HCT116 (cell line): Measurements from ENCODE around the gene CDH4.

Experiments used
- ATF3 ChIP-seq: IDR thresholded peaks from 2 replicates; pipeline ENCODE4 v1.6.1; 2012
- CTCF ChIP-seq, 3 experiments: fragments of 200-600 bp in 1 of 3; sonication (generic) in 1 of 3; IDR thresholded peaks in 2 of 3; conservative IDR thresholded peaks in 1 of 3; 2 replicates each; pipeline ENCODE4 v1.5.1; 2012 to 2017; ENCODE audit warnings: low read depth in 2 of 3, low read length in 2 of 3, antibody characterized with exemption in 1 of 3, borderline replicate concordance in 1 of 3, control low read depth in 1 of 3, mild to moderate bottlenecking in 1 of 3, mixed read lengths in 1 of 3, mixed run types in 1 of 3, moderate library complexity in 1 of 3; ENCODE audit not compliant: insufficient read depth in 1 of 3
- ELF1 ChIP-seq: IDR thresholded peaks from 2 replicates; pipeline ENCODE4 v1.6.1; 2012; ENCODE audit warnings: low read depth, borderline replicate concordance
- EZH2 ChIP-seq: fragments of 200-600 bp; sonication (generic); IDR thresholded peaks from 2 replicates; pipeline ENCODE4 v1.6.1; 2017; ENCODE audit warnings: antibody characterized with exemption, mixed run types
- EZH2phosphoT487 ChIP-seq: fragments of 200-600 bp; IDR thresholded peaks from 2 replicates; pipeline ENCODE4 v1.6.1; 2018; ENCODE audit warnings: antibody characterized with exemption, borderline replicate concordance
- MAX ChIP-seq: IDR thresholded peaks from 2 replicates; pipeline ENCODE4 v1.6.1; 2012
- POLR2A ChIP-seq: IDR thresholded peaks from 2 replicates; pipeline ENCODE4 v1.7.0; 2011; ENCODE audit warnings: borderline replicate concordance; ENCODE audit not compliant: insufficient read depth, insufficient read length; ENCODE audit errors: extremely low read depth
- POLR2AphosphoS5 ChIP-seq: IDR thresholded peaks from 2 replicates; pipeline ENCODE4 v1.6.1; 2011; ENCODE audit warnings: mild to moderate bottlenecking, low read depth, low read length, moderate library complexity
- RAD21 ChIP-seq: IDR thresholded peaks from 2 replicates; pipeline ENCODE4 v1.6.1; 2012; ENCODE audit warnings: low read depth, mild to moderate bottlenecking
- SIN3A ChIP-seq: IDR thresholded peaks from 2 replicates; pipeline ENCODE4 v1.6.1; 2012; ENCODE audit warnings: low read depth
- TCF7L2 ChIP-seq: IDR thresholded peaks from 2 replicates; pipeline ENCODE4 v1.7.0; 2011; ENCODE audit warnings: borderline replicate concordance, inconsistent platforms; ENCODE audit not compliant: insufficient read depth, insufficient read length; ENCODE audit errors: extremely low read depth
- YY1 ChIP-seq: IDR thresholded peaks from 2 replicates; pipeline ENCODE4 v1.6.1; 2011; ENCODE audit warnings: low read length, low read depth, moderate library complexity, mild to moderate bottlenecking; ENCODE audit not compliant: insufficient replicate concordance; ENCODE audit errors: extremely low read depth
- ZNF274 ChIP-seq: fragments of 200-500 bp; sonication (Bioruptor generic); IDR thresholded peaks from 2 replicates; pipeline ENCODE4 v1.6.1; 2014; ENCODE audit warnings: mild to moderate bottlenecking, low read depth, low read length, inconsistent platforms
- TF ChIP-seq, protein P1 (sequence below): IDR thresholded peaks from 2 replicates; pipeline ENCODE4 v1.6.1; 2012; ENCODE audit warnings: low read depth

DNA sequence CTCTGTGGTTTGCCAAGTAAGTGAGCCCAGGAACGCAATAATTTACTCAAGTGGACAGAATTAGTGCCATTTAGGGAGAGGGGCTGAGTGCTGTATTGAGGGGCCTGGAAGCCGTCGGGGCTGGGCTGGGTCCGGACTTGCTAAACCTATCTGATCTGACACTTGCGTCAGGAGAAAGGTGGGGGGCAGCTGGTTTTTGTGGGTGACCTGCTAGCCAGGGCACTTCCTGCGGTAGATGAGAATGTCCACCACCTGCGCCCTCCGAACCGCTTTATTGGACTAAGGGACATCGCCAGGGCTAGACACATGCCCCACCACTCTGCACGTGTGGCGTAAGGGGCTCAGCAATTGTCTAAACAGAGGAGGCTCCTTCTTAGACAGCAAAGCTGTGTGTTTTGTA, 139.1 kb downstream of the CDH4 start:
- TF ChIP-seq CTCF (IDR thresholded peaks at IDR 0.05 in 2 of 3, conservative IDR thresholded peaks at IDR 0.05 in 1 of 3; ENCODE audit: borderline replicate concordance in 1 of 3, insufficient read depth in 1 of 3, low read depth in 2 of 3, low read length in 2 of 3) (no peak), YY1 (no peak), TCF7L2 (no peak), EZH2 (no peak), POLR2A (no peak), POLR2AphosphoS5 (no peak), SIN3A (no peak), ATF3 (no peak), EZH2phosphoT487 (no peak), RAD21 (no peak), ELF1 (no peak), ZNF274 (no peak), MAX (no peak)
- TF ChIP-seq, protein P1, sequence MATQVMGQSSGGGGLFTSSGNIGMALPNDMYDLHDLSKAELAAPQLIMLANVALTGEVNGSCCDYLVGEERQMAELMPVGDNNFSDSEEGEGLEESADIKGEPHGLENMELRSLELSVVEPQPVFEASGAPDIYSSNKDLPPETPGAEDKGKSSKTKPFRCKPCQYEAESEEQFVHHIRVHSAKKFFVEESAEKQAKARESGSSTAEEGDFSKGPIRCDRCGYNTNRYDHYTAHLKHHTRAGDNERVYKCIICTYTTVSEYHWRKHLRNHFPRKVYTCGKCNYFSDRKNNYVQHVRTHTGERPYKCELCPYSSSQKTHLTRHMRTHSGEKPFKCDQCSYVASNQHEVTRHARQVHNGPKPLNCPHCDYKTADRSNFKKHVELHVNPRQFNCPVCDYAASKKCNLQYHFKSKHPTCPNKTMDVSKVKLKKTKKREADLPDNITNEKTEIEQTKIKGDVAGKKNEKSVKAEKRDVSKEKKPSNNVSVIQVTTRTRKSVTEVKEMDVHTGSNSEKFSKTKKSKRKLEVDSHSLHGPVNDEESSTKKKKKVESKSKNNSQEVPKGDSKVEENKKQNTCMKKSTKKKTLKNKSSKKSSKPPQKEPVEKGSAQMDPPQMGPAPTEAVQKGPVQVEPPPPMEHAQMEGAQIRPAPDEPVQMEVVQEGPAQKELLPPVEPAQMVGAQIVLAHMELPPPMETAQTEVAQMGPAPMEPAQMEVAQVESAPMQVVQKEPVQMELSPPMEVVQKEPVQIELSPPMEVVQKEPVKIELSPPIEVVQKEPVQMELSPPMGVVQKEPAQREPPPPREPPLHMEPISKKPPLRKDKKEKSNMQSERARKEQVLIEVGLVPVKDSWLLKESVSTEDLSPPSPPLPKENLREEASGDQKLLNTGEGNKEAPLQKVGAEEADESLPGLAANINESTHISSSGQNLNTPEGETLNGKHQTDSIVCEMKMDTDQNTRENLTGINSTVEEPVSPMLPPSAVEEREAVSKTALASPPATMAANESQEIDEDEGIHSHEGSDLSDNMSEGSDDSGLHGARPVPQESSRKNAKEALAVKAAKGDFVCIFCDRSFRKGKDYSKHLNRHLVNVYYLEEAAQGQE: no peak
